ENCODE data around the gene CUBN.
"Not testable (repeated sequence)": the region's sequence is repeated elsewhere in the genome, so short reads cannot be mapped to it uniquely, and the experiment has no call there.

CUBN gene

GRCh38 chr10:17013131-17013983 lies 116.3 kb downstream of the CUBN start:
- not testable (repeated sequence) for DNase-seq (ENCODE audit: low read depth)

- DNase-seq (ENCODE audit: low read depth), result not testable (repeated sequence)
These were observed 116.9 kb downstream of the CUBN start for GRCh38 chr10:17012731-17013130.

GRCh38 chr10:17010363-17011145 lies 119.1 kb downstream of the CUBN start:
- DNase-seq (ENCODE audit: low read depth), result no peak

- peak; percentile 62 for DNase-seq (ENCODE audit: low read depth)
These were observed 120.4 kb downstream of the CUBN start for GRCh38 chr10:17009212-17009700.

GRCh38 chr10:17007418-17007770 lies 122.2 kb downstream of the CUBN start:
- DNase-seq (ENCODE audit: low read depth), result no peak

GRCh38 chr10:17006631-17007417 lies 122.8 kb downstream of the CUBN start:
- DNase-seq (ENCODE audit: low read depth), result no peak

- no peak for DNase-seq (ENCODE audit: low read depth)
These were observed 123.7 kb downstream of the CUBN start for GRCh38 chr10:17005621-17006566.

GRCh38 chr10:17004801-17005380 lies 124.7 kb downstream of the CUBN start:
- no peak for DNase-seq (ENCODE audit: low read depth)

GRCh38 chr10:17003651-17004286 lies 125.8 kb downstream of the CUBN start:
- no peak for DNase-seq (ENCODE audit: low read depth)

- peak; percentile 86 for DNase-seq (ENCODE audit: low read depth)
These were observed 126.5 kb downstream of the CUBN start for GRCh38 chr10:17003151-17003550.

- peak; percentile 99 for DNase-seq (ENCODE audit: low read depth)
These were observed 127.5 kb downstream of the CUBN start for GRCh38 chr10:17001961-17002749.

- no peak for DNase-seq (ENCODE audit: low read depth)
These were observed 128.3 kb downstream of the CUBN start for GRCh38 chr10:17001297-17001744.

- DNase-seq (ENCODE audit: low read depth), result no peak
These were observed 129.8 kb downstream of the CUBN start for GRCh38 chr10:16999665-17000451.

GRCh38 chr10:16996530-16996964 lies 133.1 kb downstream of the CUBN start:
- no peak for DNase-seq (ENCODE audit: low read depth)

- no peak for DNase-seq (ENCODE audit: low read depth)
These were observed 133.6 kb downstream of the CUBN start for GRCh38 chr10:16995867-16996529.

GRCh38 chr10:16993186-16993585 lies 136.4 kb downstream of the CUBN start:
- no peak for DNase-seq (ENCODE audit: low read depth)

- no peak for DNase-seq (ENCODE audit: low read depth)
These were observed 136.9 kb downstream of the CUBN start for GRCh38 chr10:16992611-16993119.

GRCh38 chr10:16991011-16991410 lies 138.6 kb downstream of the CUBN start:
- no peak for DNase-seq (ENCODE audit: low read depth)
